WTC11 (cell line): ENCODE data around the gene CA5A. TPM values are rescaled to one million over a fixed set of nuclear protein-coding genes. Genes with fewer than 3 reads are reported as not detected.
"Not testable (repeated sequence)": the region's sequence is repeated elsewhere in the genome, so short reads cannot be mapped to it uniquely, and the experiment has no call there.

ENCODE experiments used
- ATAC-seq: fragments of 200-7000 bp; cut with Tn5 transposase; 2 replicates; pipeline ENCODE4 v1.10.0; 2021; ENCODE audit warnings: mild to moderate bottlenecking, moderate library complexity
- CTCF ChIA-PET: fragments of 300-600 bp; sonication (Branson Sonifier 250); formaldehyde crosslinking; loops from one replicate; lab custom pipeline; 2021; ENCODE audit warnings: antibody characterized with exemption; lab: Charles Lee
- POLR2A ChIA-PET: fragments of 350-600 bp; sonication (Branson Sonifier 250); formaldehyde crosslinking; loops from one replicate; lab custom pipeline; 2021; ENCODE audit warnings: antibody characterized with exemption; lab: Charles Lee
- DNase-seq: peaks from one replicate; pipeline ENCODE4 v3.0.0; 2021; ENCODE audit warnings: low spot score
- H3K27ac Mint-ChIP-seq: 2 replicates; pipeline ENCODE4 v1.8.0; 2021; ENCODE audit warnings: mixed read lengths
- H3K27me3 Mint-ChIP-seq: 2 replicates; pipeline ENCODE4 v1.8.0; 2021; ENCODE audit warnings: low read depth, mild to moderate bottlenecking, moderate library complexity, mixed read lengths
- H3K36me3 Mint-ChIP-seq: 2 replicates; pipeline ENCODE4 v1.8.0; 2021; ENCODE audit warnings: mixed read lengths
- H3K4me1 Mint-ChIP-seq: 2 replicates; pipeline ENCODE4 v1.8.0; 2022; ENCODE audit warnings: mixed read lengths
- H3K4me3 Mint-ChIP-seq: 2 replicates; pipeline ENCODE4 v1.8.0; 2021; ENCODE audit warnings: mild to moderate bottlenecking, moderate library complexity, mixed read lengths
- H3K9me3 Mint-ChIP-seq: 2 replicates; pipeline ENCODE4 v1.8.0; 2021; ENCODE audit warnings: mixed read lengths
- CREB1 ChIP-seq: sonication (generic); formaldehyde crosslinking; IDR thresholded peaks from 2 replicates; pipeline ENCODE4 v1.8.0; 2023; ENCODE audit warnings: mild to moderate bottlenecking, missing genetic modification reagents
- CREM ChIP-seq: sonication (generic); formaldehyde crosslinking; IDR thresholded peaks from 2 replicates; pipeline ENCODE4 v1.8.1; 2022; ENCODE audit warnings: mild to moderate bottlenecking, missing genetic modification reagents, moderate library complexity
- FOXK1 ChIP-seq: sonication (generic); formaldehyde crosslinking; IDR thresholded peaks from 2 replicates; pipeline ENCODE4 v1.8.0; 2022; ENCODE audit warnings: mild to moderate bottlenecking, moderate library complexity, missing genetic modification reagents
- FOXP4 ChIP-seq: sonication (generic); formaldehyde crosslinking; IDR thresholded peaks from 2 replicates; pipeline ENCODE4 v1.8.0; 2022; ENCODE audit warnings: mild to moderate bottlenecking, missing genetic modification reagents
- GTF2I ChIP-seq: fragments of 250-450 bp; sonication (Bioruptor Pico); conservative IDR thresholded peaks from 2 replicates; pipeline ENCODE4 v1.4.0; 2021; ENCODE audit warnings: mild to moderate bottlenecking
- IRF2 ChIP-seq: sonication (generic); formaldehyde crosslinking; IDR thresholded peaks from 2 replicates; pipeline ENCODE4 v1.8.0; 2022; ENCODE audit warnings: low read depth, missing genetic modification reagents, borderline replicate concordance
- JUN ChIP-seq: sonication (generic); formaldehyde crosslinking; IDR thresholded peaks from 2 replicates; pipeline ENCODE4 v1.8.0; 2023; ENCODE audit warnings: mild to moderate bottlenecking, missing genetic modification reagents
- MXD4 ChIP-seq: fragments of 250-450 bp; sonication (Bioruptor Pico); IDR thresholded peaks from 2 replicates; pipeline ENCODE4 v1.8.0; 2021; ENCODE audit warnings: mild to moderate bottlenecking, moderate library complexity, borderline replicate concordance
- MYBL2 ChIP-seq: sonication (generic); formaldehyde crosslinking; IDR thresholded peaks from 2 replicates; pipeline ENCODE4 v1.8.1; 2023; ENCODE audit warnings: mild to moderate bottlenecking, moderate library complexity, missing genetic modification reagents
- NFYB ChIP-seq: sonication (generic); formaldehyde crosslinking; conservative IDR thresholded peaks from 2 replicates; pipeline ENCODE4 v1.8.0; 2022; ENCODE audit warnings: low read depth, missing genetic modification reagents
- NR1H2 ChIP-seq: sonication (generic); formaldehyde crosslinking; IDR thresholded peaks from 2 replicates; pipeline ENCODE4 v1.9.0; 2021; ENCODE audit warnings: mild to moderate bottlenecking, moderate library complexity, missing genetic modification reagents
- OVOL2 ChIP-seq: fragments of 250-450 bp; sonication (Bioruptor Pico); IDR thresholded peaks from 2 replicates; pipeline ENCODE4 v1.9.0; 2021; ENCODE audit warnings: mild to moderate bottlenecking, borderline replicate concordance
- RORB ChIP-seq: fragments of 250-450 bp; sonication (Bioruptor Pico); IDR thresholded peaks from 2 replicates; pipeline ENCODE4 v1.9.0; 2021; ENCODE audit warnings: mild to moderate bottlenecking
- TCF7 ChIP-seq: sonication (generic); formaldehyde crosslinking; IDR thresholded peaks from 2 replicates; pipeline ENCODE4 v1.8.0; 2022; ENCODE audit warnings: mild to moderate bottlenecking, low read depth, missing genetic modification reagents, moderate library complexity
- TEAD4 ChIP-seq: sonication (generic); formaldehyde crosslinking; IDR thresholded peaks from 2 replicates; pipeline ENCODE4 v1.8.0; 2022; ENCODE audit warnings: mild to moderate bottlenecking, missing genetic modification reagents
- ZBTB21 ChIP-seq: sonication (generic); formaldehyde crosslinking; IDR thresholded peaks from 2 replicates; pipeline ENCODE4 v1.8.1; 2023; ENCODE audit warnings: mild to moderate bottlenecking, missing genetic modification reagents, borderline replicate concordance
- ZNF263 ChIP-seq: sonication (generic); formaldehyde crosslinking; IDR thresholded peaks from 2 replicates; pipeline ENCODE4 v1.8.1; 2022; ENCODE audit warnings: low read depth, mild to moderate bottlenecking, moderate library complexity, missing genetic modification reagents
- ZNF281 ChIP-seq: sonication (generic); formaldehyde crosslinking; IDR thresholded peaks from 2 replicates; pipeline ENCODE4 v1.8.0; 2023; ENCODE audit warnings: mild to moderate bottlenecking, missing genetic modification reagents
- total RNA-seq: library from RNA; stranded (reverse); gene quantifications from 3 replicates; pipeline ENCODE4 v1.2.3, GENCODE V29; 2021
- TF ChIP-seq, protein P1 (sequence below): fragments of 250-450 bp; sonication (Bioruptor Pico); IDR thresholded peaks from 2 replicates; pipeline ENCODE4 v1.9.0; 2021; ENCODE audit warnings: moderate library complexity, mild to moderate bottlenecking, inconsistent platforms, borderline replicate concordance
- TF ChIP-seq, protein P2 (sequence below): sonication (generic); formaldehyde crosslinking; IDR thresholded peaks from 2 replicates; pipeline ENCODE4 v1.8.1; 2022; ENCODE audit warnings: low read depth, mild to moderate bottlenecking, moderate library complexity, missing genetic modification reagents, borderline replicate concordance

The CA5A gene
- total RNA-seq, 1 experiment from 2014 or later = not detected

DNA sequence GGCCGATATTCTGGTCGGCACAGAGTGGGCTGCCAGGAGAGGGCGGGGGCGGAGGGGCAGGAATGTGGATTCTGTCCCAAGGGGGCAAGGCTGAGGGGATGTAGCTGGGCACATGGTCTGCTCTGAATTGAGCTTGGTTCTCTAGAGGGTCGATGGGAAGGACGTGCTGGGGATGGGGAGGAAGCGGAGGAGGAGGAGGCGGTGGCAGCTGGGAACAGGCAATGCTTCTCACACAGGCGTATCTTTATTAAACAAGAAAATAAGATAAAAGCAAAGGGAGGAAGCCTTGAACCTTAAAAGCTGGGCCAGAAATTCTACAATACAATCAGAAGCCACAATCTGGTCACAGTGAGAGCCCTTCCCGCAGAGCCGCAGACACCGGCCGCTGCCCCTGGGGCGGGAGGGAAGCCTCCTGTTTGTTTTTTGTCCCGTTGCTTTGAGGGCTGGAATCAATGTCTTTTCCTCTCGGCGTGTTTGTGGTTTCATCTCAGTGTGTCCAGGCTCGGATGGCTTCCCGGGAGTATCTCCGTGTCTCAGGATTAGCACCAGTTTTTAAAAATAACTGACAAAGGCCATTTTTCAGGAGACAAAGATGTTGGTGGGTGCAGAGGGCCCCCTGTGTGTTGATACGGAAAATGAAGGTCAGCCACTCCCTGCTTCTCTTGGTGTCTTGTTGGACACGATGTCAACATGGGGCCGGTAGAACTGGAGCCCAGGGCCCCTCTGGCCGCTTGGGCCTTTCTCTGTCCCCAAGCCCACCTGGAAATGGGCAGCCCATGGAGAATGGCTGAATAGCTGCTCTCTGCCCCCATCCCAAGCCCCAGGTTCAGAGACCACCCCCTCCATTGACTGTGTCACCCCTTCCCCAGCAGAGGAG lies 54.8 kb downstream of the CA5A start:
- CTCF ChIA-PET = interaction anchor here (0.6 to 1.9 kb wide), 3 partner anchors 10 to 105 kb away, joined by 3 to 6 read pairs (median 4); no protein-coding TSS in a partner anchor
- no peaks in the 10 kb centered on the region for H3K27me3 Mint-ChIP-seq
- TF ChIP-seq MYBL2 (CRISPR knock-in tag) = no peak
- TF ChIP-seq GTF2I (CRISPR knock-in tag) = no peak
- no peak for TF ChIP-seq RORB (CRISPR knock-in tag)
- no peak for TF ChIP-seq TEAD4 (CRISPR knock-in tag)
- TF ChIP-seq, protein P1, sequence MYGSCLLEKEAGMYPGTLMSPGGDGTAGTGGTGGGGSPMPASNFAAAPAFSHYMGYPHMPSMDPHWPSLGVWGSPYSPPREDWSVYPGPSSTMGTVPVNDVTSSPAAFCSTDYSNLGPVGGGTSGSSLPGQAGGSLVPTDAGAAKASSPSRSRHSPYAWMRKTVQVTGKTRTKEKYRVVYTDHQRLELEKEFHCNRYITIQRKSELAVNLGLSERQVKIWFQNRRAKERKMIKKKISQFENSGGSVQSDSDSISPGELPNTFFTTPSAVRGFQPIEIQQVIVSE (CRISPR knock-in tag) = no peak
- TF ChIP-seq, all 79 proteins: peak for 0
- Mint-ChIP-seq H3K27ac (no peak overlapping the region), H3K36me3 (peaks cover 7% of the 10 kb centered on the region), H3K4me1 (peaks cover 48% of the 10 kb centered on the region), H3K4me3 (no peak overlapping the region), H3K9me3 (peaks cover 12% of the 10 kb centered on the region)
- DNase-seq (no peak), ATAC-seq (no peak)
- POLR2A ChIA-PET = no interaction called here

DNA sequence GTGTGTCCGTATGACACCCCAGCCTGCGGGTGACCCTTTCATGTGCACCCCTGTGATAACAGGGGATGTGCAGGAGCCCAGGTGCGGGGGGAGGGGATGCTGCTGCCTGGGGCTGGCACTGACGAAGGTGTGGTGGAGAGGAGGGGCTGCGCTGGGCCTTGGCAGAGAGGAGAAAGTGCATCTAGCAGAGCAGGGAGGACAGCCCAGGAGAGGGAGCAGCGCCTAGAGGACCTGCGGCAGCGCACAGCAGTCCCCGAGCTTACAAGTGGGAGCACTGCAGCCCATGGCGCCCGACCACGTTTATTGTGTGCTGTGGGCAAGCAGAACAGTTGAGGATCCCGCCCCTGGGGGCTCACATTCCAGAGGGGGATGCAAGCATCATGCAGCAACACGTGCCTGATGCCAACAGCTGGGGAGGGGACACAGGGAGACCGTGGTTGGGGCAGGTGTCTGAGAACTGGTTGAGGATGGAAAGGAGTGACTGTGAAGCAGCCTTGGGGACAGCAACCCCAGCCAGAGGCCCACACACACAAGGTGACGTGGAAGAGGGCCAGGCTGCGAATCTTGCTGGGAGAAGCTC lies 56.1 kb downstream of the CA5A start:
- ATAC-seq (no peak; the same call in none of the 2 replicates), DNase-seq (no peak)
- peaks cover 56% of the 10 kb centered on the region for H3K4me1 Mint-ChIP-seq
- peaks cover 7% of the 10 kb centered on the region for H3K36me3 Mint-ChIP-seq
- no peak overlapping the region for H3K4me3 Mint-ChIP-seq
- H3K27me3 Mint-ChIP-seq = no peaks in the 10 kb centered on the region
- peaks cover 12% of the 10 kb centered on the region for H3K9me3 Mint-ChIP-seq
- H3K27ac Mint-ChIP-seq = no peak overlapping the region
- CTCF ChIA-PET = interaction anchor here (0.8 to 1.9 kb wide), 2 partner anchors 9 to 101 kb away, joined by 4 to 6 read pairs; no protein-coding TSS in a partner anchor
- POLR2A ChIA-PET = interaction anchor here (0.7 kb wide), 1 partner anchor 9 kb away, joined by 5 read pairs; no protein-coding TSS in a partner anchor
- TF ChIP-seq ZBTB21 (CRISPR knock-in tag) = no peak
- no peak for TF ChIP-seq OVOL2 (CRISPR knock-in tag)
- no peak for TF ChIP-seq FOXK1
- TF ChIP-seq MXD4 (CRISPR knock-in tag) = no peak
- peak; percentile 78; the same call in 1 of the 2 replicates for TF ChIP-seq ZNF263 (CRISPR knock-in tag)

DNA sequence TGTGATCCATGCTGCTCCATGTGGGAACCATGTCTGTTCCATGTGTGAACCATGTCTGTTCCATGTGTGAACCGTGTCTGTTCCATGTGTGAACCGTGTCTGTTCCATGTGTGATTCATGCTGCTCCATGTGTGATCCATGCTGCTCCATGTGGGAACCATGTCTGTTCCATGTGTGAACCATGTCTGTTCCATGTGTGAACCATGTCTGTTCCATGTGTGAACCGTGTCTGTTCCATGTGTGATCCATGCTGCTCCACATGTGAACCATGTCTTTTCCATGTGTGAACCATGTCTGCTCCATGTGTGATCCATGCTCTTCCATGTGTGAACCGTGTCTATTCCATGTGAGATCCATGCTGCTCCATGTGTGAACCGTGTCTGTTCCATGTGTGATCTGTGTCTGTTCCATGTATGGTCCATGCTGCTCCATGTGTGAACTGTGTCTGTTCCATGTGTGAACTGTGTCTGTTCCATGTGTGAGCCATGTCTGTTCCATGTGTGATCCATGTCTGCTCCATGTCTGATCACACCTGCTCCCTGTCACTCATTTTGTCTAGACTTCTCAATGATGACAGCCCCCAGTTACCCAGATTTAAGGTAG lies 56.8 kb downstream of the CA5A start:
- H3K36me3 Mint-ChIP-seq, H3K4me3 Mint-ChIP-seq, CTCF ChIA-PET, H3K27me3 Mint-ChIP-seq, POLR2A ChIA-PET, DNase-seq, ATAC-seq, H3K27ac Mint-ChIP-seq: not testable (repeated sequence)
- Mint-ChIP-seq H3K9me3 (peaks cover 12% of the 10 kb centered on the region), H3K4me1 (peaks cover 63% of the 10 kb centered on the region)

- CTCF ChIA-PET = interaction anchor here (0.8 kb wide), 1 partner anchor 46 kb away, joined by 3 read pairs; no protein-coding TSS in a partner anchor
- TF ChIP-seq NR1H2 (CRISPR knock-in tag) = no peak
- TF ChIP-seq ZNF281 (CRISPR knock-in tag) = no peak
- no peak for TF ChIP-seq TCF7 (CRISPR knock-in tag)
- TF ChIP-seq CREM (CRISPR knock-in tag) = no peak
- no peak for TF ChIP-seq IRF2 (CRISPR knock-in tag)
- no peak for TF ChIP-seq TEAD4 (CRISPR knock-in tag)
- TF ChIP-seq NFYB (CRISPR knock-in tag) = no peak
- TF ChIP-seq, protein P2, sequence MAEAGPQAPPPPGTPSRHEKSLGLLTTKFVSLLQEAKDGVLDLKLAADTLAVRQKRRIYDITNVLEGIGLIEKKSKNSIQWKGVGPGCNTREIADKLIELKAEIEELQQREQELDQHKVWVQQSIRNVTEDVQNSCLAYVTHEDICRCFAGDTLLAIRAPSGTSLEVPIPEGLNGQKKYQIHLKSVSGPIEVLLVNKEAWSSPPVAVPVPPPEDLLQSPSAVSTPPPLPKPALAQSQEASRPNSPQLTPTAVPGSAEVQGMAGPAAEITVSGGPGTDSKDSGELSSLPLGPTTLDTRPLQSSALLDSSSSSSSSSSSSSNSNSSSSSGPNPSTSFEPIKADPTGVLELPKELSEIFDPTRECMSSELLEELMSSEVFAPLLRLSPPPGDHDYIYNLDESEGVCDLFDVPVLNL = no peak
- TF ChIP-seq CREB1 (CRISPR knock-in tag) = no peak
- no peak for TF ChIP-seq FOXP4 (CRISPR knock-in tag)
- TF ChIP-seq JUN = no peak
These were observed 57.6 kb downstream of the CA5A start for GRCh38 chr16:87878704-87879103.

More at GRCh38 chr16:87878704-87879103, 57.6 kb downstream of the CA5A start:
- DNase-seq (no peak), ATAC-seq (no peak)
- no peaks in the 10 kb centered on the region for H3K27me3 Mint-ChIP-seq
- H3K36me3 Mint-ChIP-seq = peaks cover 7% of the 10 kb centered on the region
- H3K4me3 Mint-ChIP-seq = no peak overlapping the region
- POLR2A ChIA-PET = no interaction called here
- H3K9me3 Mint-ChIP-seq = peaks cover 12% of the 10 kb centered on the region
- peak overlapping the region; percentile 41; the same call in 1 of the 2 replicates for H3K27ac Mint-ChIP-seq
- H3K4me1 Mint-ChIP-seq = peaks cover 66% of the 10 kb centered on the region
